ENCODE results near the gene ALG1L2.
"Not testable (repeated sequence)": the region's sequence is repeated elsewhere in the genome, so short reads cannot be mapped to it uniquely, and the experiment has no call there.

GRCh38 chr3:130090681-130091080 is 9.1 kb downstream of the ALG1L2 start:
- TF ChIP-seq POLR2AphosphoS5 (IDR thresholded peaks at IDR 0.05; ENCODE audit: low read depth, low read length); MEF2A (IDR thresholded peaks at IDR 0.05; ENCODE audit: borderline replicate concordance, low read depth); CTCF (IDR thresholded peaks at IDR 0.05); NRF1 (IDR thresholded peaks at IDR 0.05; ENCODE audit: low read depth, low read length); SMC3 (IDR thresholded peaks at IDR 0.05; ENCODE audit: low read depth, low read length); TAF1 (IDR thresholded peaks at IDR 0.05; ENCODE audit: borderline replicate concordance, low read depth, low read length); MXI1 (IDR thresholded peaks at IDR 0.05; ENCODE audit: low read depth, low read length); TEAD4 (IDR thresholded peaks at IDR 0.05; ENCODE audit: borderline replicate concordance, insufficient read depth); REST (IDR thresholded peaks at IDR 0.05; ENCODE audit: low read depth, low read length): not testable (repeated sequence)

Data from SK-N-SH (cell line).